Hippocampal formation (tissue), 2 donors: ENCODE measurements around the gene USP16.
"Not testable (repeated sequence)": the region's sequence is repeated elsewhere in the genome, so short reads cannot be mapped to it uniquely, and the experiment has no call there.

Experiments
- DNase-seq, 2 donors: peaks; one replicate each; lab custom pipeline; 2025; lab: John Stamatoyannopoulos, UW

The USP16 gene

DNA sequence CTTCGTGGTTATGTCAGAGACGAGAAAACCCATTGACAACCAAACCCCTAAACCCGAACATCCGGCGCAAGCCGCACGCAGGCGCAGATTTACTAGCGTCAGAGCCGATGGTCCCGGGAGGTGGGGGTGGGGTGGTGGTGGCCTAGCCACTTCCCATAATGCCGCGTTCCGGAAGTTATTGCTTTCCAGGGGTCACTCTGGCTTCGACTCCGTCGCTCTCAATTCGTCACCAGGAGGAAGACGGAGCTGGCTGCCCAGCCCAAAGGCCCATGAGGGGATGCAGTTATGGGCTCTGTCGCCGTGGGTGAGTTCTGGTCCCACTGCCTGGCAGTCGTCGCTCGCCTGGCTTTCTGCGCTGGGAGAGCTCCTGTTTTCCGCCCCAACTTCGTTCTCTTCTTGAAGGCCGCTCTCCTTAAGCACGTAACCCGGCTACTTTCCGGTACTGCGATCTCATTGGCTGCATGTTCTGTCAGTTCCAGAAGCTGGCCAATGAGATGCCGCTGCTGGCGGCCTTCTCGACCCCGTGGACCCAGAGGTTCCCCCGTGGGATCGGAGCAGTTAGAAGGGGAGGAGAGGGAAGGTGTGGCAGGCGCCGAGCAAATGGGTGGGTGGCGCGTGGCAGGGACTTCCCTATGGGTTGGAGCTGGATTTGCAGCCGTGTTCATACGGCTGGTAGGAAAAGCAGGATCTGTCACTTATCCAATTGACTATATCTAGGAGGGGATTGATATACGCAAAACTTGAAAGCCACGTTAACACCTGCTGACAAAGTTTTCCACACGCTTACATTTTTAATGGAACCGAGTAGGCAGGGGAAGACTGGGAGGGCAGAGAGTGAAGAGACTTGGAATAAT is at the start of gene USP16:
USP16 (plus strand) TSS at position 195 of the 854 bp plus-strand sequence. CDS start 3,246 bp downstream, outside the sequence.
- peak; percentile 94 to 96 for DNase-seq

DNA sequence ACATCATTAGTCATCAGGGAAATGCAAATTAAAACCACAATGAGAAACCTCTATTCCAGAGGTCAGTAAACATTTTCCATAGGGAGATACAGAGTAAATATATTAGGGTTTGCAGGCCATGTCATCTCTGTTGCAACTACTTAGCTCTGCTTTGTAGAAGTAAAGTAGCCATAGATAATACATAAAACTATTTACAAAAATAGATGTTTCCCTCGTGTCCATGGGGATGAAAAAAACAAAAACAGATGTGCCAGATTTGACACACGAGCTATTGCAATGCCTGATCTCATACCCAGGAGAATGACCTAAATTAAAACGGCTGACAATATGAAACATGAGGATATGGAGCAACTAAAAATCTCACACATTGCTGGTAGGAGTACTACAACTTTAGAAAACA is 49.1 kb upstream of the USP16 start:
- DNase-seq, result no peak

DNA sequence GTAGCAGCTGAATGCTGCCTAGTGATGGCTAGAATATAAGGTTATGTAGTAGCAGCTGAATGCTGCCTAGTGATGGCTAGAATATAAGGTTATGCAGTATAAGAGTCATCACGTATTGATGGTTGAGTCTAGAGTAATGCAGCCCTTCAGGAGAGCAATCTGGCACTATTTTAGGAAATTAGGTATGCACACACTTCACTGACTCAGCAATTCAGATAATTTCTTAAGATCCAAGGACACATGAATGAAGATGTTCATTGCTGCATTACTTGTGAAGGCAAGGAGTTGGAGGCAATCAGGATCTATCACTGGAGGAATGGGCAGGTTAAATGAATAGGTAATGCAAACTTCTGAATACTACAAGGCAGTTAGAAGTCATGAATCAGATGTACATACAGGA is 45.4 kb upstream of the USP16 start:
- DNase-seq, result no peak

DNA sequence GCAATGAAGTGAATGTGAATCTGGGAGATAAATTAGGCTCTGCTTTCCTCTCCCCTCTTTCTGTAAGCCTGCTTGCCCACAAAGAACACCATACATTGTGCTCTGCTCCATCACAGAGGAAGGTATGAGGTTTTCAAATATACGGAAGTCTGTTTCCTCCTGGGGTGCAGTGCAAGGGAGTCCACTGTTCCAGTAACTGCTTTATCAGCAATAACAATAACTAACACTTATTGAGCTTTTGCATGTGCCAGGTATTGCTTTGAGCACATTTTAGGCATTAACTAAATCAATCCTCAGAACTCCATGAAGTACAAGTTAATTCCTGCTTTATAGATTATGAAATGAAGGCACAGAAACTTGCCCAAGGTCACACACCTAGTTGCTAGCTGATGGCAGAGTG is 41.8 kb upstream of the USP16 start:
- DNase-seq, result no peak

DNA sequence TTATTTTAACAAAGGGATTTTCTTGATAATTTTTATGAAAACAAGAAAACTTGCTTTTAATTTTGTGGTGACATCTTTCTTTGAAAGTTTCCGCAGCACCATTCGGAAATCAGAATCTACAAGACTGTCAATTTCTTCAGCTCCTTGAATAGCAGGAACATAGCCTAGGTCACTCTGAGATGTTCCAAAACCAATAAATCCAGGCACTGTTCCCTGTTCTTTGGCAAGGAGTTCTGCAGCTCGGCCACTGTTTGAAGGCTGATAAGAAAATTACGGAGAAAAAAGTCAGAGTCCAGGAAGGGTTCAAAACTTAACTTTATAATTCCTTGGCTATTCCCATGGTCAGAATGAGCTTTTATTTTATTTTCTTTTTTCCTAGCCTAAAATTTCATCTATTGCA is 37.8 kb upstream of the USP16 start:
- no peak for DNase-seq

DNA sequence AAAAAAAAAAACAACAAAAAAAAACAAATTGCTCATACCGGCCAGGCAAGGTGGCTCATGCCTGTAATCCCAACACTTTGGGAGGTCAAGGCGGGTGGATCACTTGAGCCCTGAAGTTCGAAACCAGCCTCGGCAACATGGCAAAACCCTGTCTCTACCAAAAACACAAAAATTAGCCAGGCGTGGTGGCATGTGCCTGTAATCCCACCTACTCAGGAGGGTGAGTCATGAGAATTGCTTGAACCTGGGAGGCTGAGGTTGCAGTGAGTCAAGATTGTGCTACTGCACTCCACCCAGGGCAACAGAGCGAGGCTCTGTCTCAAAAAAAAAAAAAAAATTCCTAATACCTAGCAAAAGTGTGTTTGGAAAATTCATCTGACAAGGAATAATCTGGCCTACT is 36.3 kb upstream of the USP16 start:
- DNase-seq, result not testable (repeated sequence)

DNA sequence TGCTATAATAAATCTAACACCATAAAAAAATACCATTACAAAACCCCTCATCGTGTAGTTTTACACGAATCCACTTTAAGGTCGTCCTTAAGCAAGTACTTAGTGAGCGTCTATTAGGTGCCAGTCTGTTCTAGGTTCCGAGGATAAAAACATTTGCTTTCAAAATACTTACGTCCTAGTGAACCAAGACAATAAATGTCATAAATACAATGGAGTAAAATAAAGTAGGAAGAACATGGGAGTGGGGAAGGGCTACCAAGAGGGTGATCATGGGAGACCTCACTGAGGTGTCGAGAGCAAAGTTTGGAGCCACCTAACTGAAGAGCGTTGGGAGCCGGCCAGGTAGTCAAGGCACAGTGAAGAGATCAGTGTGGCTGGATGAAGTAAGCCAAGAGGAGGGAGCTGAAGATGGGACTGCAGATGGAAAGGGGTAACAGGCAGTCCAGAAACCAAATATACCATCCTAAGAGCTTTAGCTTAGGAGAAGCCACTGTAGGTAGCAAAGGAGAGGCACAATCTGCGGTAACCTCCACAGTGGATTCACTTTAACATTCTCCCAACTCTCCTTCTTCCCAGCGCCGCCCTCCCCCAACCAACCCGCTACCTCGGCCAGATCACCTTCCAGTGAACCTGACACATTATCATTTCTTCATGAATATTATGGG is 32.5 kb upstream of the USP16 start:
- no peak for DNase-seq

DNA sequence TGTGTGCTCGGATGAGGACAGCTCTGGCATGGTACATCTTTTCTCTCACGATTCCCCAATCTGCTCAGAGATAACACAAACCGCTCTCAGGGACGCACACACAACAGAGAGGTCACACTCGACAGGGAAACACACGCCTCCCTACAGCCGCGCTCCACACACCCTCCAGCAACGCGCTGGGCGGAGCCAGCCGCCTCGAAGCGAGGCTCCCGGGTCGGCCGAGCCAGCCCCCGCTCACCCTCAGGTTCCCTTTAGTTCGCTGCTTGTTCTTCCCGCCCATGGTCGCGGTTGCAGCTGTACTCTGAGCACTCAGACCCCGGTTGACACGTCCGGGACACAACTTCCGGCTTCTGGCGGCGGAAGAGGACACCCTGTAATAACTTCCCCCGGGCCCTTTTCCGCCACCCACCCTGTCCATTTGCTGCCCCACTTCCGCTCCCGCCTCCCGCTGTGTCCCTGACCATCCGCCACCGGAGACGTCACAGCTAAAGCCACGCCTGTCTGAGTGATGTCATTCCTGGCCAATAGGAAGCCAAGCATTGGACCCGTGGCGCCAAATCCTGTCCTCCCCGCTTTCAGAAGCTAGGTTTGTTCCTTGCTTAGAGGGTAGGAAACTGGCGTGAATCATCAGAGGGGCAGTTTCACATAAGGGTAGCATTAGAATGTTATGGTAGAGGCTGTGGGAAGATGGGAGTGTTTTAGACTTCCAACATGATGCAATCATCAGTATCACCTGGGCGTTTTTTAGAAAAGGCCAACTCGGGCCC is 31.8 kb upstream of the USP16 start, which contains the start of gene LTN1:
LTN1 (minus strand) TSS at position 352 of the 767 bp plus-strand sequence; CDS start at position 280, 72 bp downstream.
- DNase-seq, result peak; percentile 97 to 99

DNA sequence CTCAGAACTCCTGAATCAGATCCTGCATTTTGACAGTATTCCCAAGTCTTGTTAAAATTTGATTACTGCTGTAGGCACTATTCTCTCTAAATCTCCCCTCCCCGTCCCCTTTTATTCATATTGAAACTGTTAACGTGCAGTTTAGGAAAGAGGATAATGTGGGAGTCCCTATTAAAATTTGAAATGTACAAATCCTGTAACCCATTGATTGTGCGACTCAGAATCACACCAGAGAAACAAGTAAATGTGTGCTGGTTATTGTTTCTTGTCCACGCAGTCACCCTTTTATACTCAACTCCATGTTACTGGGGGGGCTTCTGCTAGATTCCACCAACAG is 31.2 kb upstream of the USP16 start:
- DNase-seq, result no peak

DNA sequence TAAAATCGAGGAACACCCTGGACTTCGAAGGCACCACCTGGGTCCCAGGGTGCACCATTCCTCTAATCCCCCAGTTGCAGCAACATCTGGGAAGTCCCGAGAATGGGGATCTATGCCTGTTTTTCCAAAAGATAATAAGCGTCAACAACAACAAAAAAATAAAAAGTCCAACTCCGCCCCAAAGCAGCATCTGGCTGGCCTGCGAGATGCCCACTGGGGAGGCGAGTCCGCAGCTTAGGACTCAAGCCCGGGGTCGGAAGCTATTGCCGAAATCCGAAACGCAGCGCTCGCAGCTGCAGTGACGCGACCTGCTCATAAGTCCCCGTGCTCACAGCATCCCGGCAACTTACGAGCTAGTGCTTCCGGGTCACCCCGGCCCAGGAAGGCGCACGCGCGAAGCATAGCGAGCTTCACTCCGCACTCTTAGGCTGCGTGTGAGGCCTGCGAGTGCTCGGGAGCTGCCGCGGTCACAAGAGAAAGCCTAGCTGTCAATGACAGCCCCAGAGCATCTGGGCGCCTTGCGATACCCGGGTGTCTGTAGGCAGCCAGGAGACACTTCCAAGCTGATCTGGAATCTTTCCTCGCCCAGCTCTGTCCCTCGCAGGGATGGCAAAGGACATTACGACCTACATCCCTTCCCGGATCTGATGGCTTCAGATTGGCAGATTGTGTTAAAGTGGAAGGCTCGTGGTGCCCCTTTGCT is 21.9 kb upstream of the USP16 start:
- DNase-seq, result peak; percentile 90

DNA sequence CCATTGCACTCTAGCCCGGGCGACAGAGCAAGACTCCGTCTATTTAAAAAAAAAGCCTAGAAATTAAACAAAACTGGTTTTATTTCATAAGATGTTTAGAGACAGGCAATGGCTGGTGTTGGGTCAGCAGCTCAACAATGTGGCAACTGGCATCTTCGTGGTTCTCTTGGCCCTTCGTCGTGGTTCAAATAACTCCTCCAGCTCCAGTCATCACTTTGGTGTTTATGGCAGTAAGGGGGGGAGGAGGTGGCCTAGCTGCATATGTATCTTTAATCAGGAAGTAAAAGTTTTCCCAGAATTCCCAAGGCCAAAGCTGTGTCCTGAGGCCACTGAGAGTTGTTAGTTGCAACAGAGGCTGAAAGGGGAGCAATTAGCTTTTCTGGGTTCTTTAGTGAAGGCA is 18.8 kb upstream of the USP16 start:
- DNase-seq, result no peak

DNA sequence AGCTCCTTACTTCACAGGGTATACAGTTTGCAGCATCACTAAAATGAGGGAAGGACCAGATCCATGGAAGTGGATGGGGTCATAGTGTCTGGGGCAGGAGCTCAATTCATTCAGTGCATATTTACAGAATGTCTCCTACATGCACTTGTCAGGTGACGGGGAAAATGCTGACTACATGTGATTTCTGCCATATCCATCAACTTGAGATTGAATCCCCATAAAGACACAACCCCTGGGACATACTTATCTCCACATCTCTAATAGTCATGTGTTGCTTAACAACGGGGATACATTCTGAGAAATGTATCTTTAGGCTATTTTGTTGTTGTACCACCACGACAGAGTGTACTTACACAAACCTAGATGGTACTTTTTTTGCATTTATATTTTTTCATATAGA is 17.3 kb upstream of the USP16 start:
- no peak for DNase-seq

DNA sequence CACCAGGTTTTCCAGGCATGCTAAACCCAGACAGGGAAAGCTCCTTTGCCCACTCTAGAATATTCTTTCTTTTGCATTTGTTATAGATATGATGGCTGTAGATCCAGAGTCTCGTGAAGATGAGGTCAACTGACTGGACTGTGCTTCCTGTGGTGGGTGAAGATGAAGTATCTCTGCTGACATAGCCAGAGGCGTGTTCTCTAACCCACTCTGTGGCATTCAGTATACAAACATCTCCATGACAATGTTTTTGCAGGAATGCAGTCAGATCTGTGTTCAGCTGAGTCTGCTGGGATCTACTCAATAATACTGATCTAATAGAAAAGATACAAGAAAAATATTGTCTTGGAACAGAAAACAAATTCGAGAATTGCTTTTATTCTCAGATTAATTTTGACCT is 16.7 kb upstream of the USP16 start:
- no peak for DNase-seq

DNA sequence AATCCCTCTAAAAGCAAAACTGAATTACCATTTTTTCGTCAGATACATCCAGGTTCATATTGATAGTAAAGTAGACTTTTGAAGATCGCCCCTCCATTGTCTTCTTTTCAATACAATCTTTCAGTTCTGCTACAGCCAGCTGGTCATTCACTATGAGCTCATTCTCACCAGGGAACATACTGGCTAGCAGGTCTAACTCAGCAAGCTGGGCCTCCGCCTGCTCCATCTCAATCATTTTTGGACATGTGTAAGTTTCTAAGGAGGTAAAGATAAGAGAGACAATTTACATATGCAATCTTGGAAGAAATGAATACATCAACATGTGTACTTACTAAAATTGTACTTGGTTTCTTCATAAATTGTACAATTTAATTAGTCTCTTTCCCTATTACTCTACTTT is 16.1 kb upstream of the USP16 start:
- DNase-seq, result no peak

DNA sequence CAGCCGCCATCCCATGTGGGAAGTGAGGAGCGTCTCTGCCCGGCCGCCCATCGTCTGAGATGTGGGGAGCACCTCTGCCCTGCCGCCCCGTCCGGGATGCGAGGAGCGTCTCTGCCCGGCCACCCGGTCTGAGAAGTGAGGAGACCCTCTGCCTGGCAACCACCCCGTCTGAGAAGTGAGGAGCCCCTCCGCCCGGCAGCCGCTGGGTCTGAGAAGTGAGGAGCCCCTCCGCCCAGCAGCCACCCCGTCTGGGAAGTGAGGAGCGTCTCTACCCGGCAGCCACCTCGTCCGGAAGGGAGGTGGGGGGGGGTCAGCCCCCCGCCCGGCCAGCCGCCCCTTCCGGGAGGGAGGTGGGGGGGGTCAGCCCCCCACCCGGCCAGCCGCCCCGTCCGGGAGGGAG is 13.2 kb upstream of the USP16 start:
- not testable (repeated sequence) for DNase-seq

DNA sequence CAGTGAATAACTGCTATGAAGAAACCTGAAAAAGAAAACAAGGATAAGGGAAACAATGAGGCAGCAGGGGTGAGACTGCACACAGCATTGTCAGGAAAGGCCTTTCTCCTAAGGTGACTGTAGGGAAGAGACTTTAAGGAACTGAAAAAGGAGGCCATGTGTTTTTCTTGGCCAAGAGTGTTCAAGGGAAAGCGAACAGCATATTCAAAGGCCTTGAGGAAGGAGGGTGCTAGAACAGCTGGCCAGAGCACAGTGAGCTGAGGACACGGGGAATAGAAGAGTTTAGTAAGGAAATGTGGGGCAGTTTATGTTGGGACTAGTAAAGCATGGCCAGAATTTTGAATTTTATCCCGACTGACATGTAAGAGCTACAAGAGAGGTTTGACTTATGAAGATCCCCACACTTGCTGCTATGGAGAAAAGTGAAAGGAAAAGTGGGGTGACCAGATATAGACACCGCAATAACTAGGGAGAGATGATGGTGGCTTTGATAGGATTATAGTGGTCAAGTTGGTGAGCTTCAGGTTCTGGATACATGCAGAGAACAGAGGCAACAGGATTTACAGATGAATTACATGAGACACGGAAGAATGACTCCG is 6.7 kb upstream of the USP16 start:
- no peak for DNase-seq

DNA sequence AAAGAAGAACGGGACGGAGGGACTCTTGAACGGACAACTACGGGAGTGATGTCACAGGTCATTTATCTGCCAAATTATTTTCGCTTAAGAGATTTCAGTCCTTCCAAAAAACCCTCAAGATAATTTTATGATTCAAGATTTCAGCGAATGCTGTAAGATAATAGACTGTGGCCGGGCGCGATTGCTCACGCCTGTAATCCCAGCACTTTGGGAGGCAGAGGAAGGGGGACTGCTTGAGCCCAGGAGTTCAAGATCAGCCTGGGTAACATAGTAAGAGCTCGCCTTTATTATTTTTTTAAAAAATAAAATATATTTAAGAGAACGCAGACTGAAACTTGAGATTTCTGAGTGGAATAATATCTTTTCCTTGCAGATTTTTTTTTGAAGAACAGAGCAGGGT is 5.9 kb upstream of the USP16 start:
- DNase-seq, result no peak

DNA sequence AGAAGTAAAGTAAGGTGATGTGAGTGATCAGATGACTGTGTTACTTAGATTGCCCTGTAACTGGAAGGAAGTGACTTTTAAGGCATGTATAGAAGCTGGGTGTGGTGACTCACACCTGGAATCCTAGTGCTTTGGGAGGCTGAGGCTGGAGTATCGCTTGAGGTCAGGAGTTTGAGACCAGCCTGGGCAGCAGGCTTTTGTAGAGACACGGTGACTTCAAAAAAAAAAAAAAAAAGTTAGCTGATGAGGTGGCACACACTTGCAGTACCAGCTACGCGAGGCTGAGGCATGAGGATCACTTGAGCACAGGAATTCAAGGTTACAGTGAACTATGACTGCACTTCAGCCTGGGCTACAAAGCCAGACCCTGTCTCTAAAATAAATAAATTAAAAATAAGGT is 2.3 kb upstream of the USP16 start:
- no peak for DNase-seq

DNA sequence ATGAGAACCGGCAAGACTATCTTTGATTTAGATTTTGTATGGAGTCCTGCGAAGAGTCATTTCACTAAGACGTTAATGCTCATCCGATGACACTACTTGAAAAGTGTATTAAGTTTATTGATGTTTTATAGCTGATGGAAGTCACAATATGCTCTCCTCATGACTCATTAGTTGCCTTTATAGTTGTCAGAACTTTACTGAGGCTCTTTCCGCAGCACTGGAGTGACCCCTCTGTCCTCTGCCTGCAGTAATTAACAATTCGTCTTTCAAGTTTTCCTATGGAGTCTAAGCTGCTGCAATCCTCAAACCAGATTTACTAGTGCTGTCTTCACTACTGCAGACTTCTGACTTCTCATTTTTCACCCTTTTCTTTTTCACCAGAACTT is 853 bp downstream of the USP16 start:
- no peak for DNase-seq

DNA sequence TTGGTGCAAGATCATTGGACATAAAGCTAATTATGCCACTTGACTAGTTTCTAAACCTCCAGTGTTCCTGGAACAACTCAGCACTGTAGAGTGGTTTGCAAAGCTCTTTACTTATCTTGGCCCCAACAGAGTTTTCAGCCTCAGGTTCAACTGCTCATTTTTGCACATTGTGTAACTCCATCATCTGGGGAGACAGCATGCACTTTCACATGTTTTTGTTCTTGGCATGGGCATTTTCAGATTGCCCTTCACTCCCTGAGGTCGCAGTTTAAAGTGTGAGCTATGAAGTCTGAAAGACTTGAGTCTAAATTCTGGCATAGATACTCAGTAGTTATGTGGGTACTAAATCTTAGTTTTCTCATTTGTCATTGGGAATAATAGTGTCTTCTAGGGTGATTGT is 5.1 kb downstream of the USP16 start:
- no peak for DNase-seq

DNA sequence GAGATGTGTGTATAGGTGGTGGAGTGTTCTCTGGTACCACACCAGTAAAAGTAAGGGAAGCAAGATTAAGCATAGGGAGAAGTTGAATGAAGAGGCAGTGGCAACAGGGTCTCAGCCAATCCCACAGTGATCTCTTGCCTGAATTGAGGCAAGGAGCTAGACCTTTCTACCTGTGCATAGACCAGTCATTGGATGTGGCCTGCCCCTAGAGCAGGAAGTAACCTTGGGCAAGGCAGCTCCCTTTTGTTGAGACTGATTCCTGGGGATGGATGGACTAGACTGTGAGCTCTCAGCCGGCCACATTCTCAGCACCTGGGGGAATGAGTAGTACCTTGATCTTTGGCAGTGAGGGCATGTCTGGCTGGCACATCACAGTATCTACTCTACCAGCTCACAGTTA is 6.4 kb downstream of the USP16 start:
- DNase-seq, result no peak

DNA sequence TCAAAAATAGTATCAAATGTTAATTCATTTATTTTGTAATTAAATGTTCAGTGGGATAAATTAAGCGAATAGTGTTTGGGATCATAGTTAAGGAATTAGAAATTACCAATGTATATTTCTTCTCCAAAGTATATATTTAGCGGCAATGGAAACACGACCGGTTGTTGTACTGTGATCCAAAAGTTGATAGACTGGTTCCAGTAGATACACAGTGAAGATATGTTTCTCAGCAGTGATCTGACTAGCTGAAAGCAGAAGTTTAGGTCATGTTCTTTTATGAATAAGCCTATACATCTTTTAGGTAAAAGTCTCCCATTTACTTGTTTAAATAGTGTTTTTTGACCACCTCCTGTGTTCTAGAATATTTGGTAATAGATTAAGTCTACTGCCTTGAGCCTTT is 8.8 kb downstream of the USP16 start:
- DNase-seq, result no peak
